CD8-positive, alpha-beta memory T cell (primary cell): ENCODE data around the gene RGMA. TPM values are rescaled to one million over a fixed set of nuclear protein-coding genes. Genes with fewer than 3 reads are reported as not detected.

Experiments used
- CTCF ChIA-PET: fragments of 350-600 bp; sonication (Branson Sonifier 250); formaldehyde crosslinking; loops from one replicate; lab custom pipeline; 2021; ENCODE audit warnings: antibody characterized with exemption; lab: Charles Lee
- POLR2A ChIA-PET: fragments of 350-600 bp; sonication (Branson Sonifier 250); formaldehyde crosslinking; loops from one replicate; lab custom pipeline; 2021; ENCODE audit warnings: antibody characterized with exemption; lab: Charles Lee
- DNase-seq, 5 donors: peaks; one replicate each; pipeline versions ENCODE4 v3.0.0 to v3.0.0-alpha.2; 2020 to 2022; ENCODE audit warnings: mixed read lengths in 1 of 5
- H3K27ac ChIP-seq: one replicate; pipeline ENCODE4 v1.7.0; 2013; ENCODE audit warnings: low read depth, mild to moderate bottlenecking, low read length, moderate library complexity
- H3K27me3 ChIP-seq: 2 replicates; pipeline ENCODE4 v1.7.0; 2013; ENCODE audit warnings: low read length, mild to moderate bottlenecking; ENCODE audit not compliant: insufficient read depth, poor library complexity, severe bottlenecking
- H3K36me3 ChIP-seq: 2 replicates; pipeline ENCODE4 v1.7.0; 2013; ENCODE audit warnings: mild to moderate bottlenecking, low read length, moderate library complexity; ENCODE audit not compliant: insufficient read depth
- H3K4me1 ChIP-seq: 2 replicates; pipeline ENCODE4 v1.7.0; 2013; ENCODE audit warnings: mild to moderate bottlenecking, low read length, moderate library complexity; ENCODE audit not compliant: insufficient read depth
- H3K4me3 ChIP-seq: 2 replicates; pipeline ENCODE4 v1.7.0; 2013; ENCODE audit warnings: mild to moderate bottlenecking, low read length
- H3K9me3 ChIP-seq: 2 replicates; pipeline ENCODE4 v1.7.0; 2013; ENCODE audit warnings: mild to moderate bottlenecking, low read length
- H3K27ac Mint-ChIP-seq, 8 donors: one replicate each; pipeline ENCODE4 v1.8.0; 2020 to 2021; ENCODE audit warnings: mixed read lengths in 8 of 8, mild to moderate bottlenecking in 6 of 8, inconsistent platforms in 3 of 8, moderate library complexity in 3 of 8
- H3K27me3 Mint-ChIP-seq, 2 donors: one replicate each; pipeline ENCODE4 v1.8.0; 2020 to 2021; ENCODE audit warnings: mixed read lengths in 2 of 2, mild to moderate bottlenecking in 1 of 2, moderate library complexity in 1 of 2
- H3K36me3 Mint-ChIP-seq, 3 donors: one replicate each; pipeline ENCODE4 v1.8.0; 2020 to 2021; ENCODE audit warnings: mixed read lengths in 3 of 3, inconsistent platforms in 1 of 3, mild to moderate bottlenecking in 1 of 3
- H3K4me1 Mint-ChIP-seq, 3 donors: one replicate each; pipeline ENCODE4 v1.8.0; 2020 to 2021; ENCODE audit warnings: mixed read lengths in 3 of 3, inconsistent platforms in 1 of 3, mild to moderate bottlenecking in 1 of 3
- H3K4me3 Mint-ChIP-seq, 7 donors: one replicate each; pipeline ENCODE4 v1.8.0; 2020 to 2021; ENCODE audit warnings: mixed read lengths in 7 of 7, mild to moderate bottlenecking in 6 of 7, moderate library complexity in 4 of 7, inconsistent platforms in 2 of 7
- H3K9me3 Mint-ChIP-seq, 5 donors: one replicate each; pipeline ENCODE4 v1.8.0; 2020 to 2022; ENCODE audit warnings: mixed read lengths in 5 of 5, mild to moderate bottlenecking in 3 of 5, moderate library complexity in 2 of 5, inconsistent platforms in 1 of 5
- polyA plus RNA-seq: library from polyadenylated mRNA; unstranded; fragments of 300-500 nt; fragmentation: Illumina TruSeq; gene quantifications from one replicate; pipeline ENCODE4 v1.2.3, GENCODE V29; 2021
- total RNA-seq, 2 experiments: library from RNA; stranded (reverse); gene quantifications; one replicate each; pipeline ENCODE4 v1.2.3, GENCODE V29; 2021

Gene RGMA
- total and polyA plus RNA-seq, 3 experiments from 2014 or later, result 0.20 TPM; not detected in 1

GRCh38 chr15:93029214-93029835 lies 59.7 kb downstream of the RGMA start:
- Histone ChIP-seq H3K27me3 (no peaks in the 10 kb centered on the region), H3K4me1 (peaks cover 20% of the 10 kb centered on the region), H3K36me3 (peaks cover 24% of the 10 kb centered on the region), H3K27ac (no peak overlapping the region), H3K9me3 (no peaks in the 10 kb centered on the region), H3K4me3 (no peak overlapping the region)
- POLR2A ChIA-PET, result no interaction called here
- H3K9me3 Mint-ChIP-seq, result no peaks in the 10 kb centered on the region
- peaks cover 0 to 2% of the 10 kb centered on the region in 2 donors for H3K27me3 Mint-ChIP-seq
- DNase-seq, result no peak
- peak overlapping the region; percentile 45 to 91 (median 75) for H3K27ac Mint-ChIP-seq
- CTCF ChIA-PET, result interaction anchor here (0.9 to 3.7 kb wide), 12 partner anchors 14 to 1091 kb away, joined by 3 to 24 read pairs (median 6); no protein-coding TSS in a partner anchor
- H3K4me1 Mint-ChIP-seq, result peaks cover 28 to 49% (median 44%) of the 10 kb centered on the region in 3 donors
- H3K36me3 Mint-ChIP-seq, result peaks cover 8 to 38% (median 13%) of the 10 kb centered on the region in 3 donors
- no peak overlapping the region for H3K4me3 Mint-ChIP-seq

- peak overlapping the region in 1 of 7 donors; percentile 11 for H3K4me3 Mint-ChIP-seq
- Histone ChIP-seq H3K9me3 (no peaks in the 10 kb centered on the region), H3K27ac (no peak overlapping the region), H3K4me1 (peaks cover 21% of the 10 kb centered on the region), H3K27me3 (no peaks in the 10 kb centered on the region), H3K36me3 (peaks cover 27% of the 10 kb centered on the region), H3K4me3 (no peak overlapping the region)
- H3K27me3 Mint-ChIP-seq, result peaks cover 0 to 2% of the 10 kb centered on the region in 2 donors
- DNase-seq, result no peak
- ChIA-PET POLR2A (interaction anchor here (0.6 kb wide), 1 partner anchor 26 kb away, joined by 7 read pairs; no protein-coding TSS in a partner anchor), CTCF (interaction anchor here (0.9 to 3.7 kb wide), 7 partner anchors 18 to 1091 kb away, joined by 3 to 21 read pairs (median 6); no protein-coding TSS in a partner anchor)
- peak overlapping the region in 6 of 8 donors; percentile 3 to 77 (median 58) for H3K27ac Mint-ChIP-seq
- H3K36me3 Mint-ChIP-seq, result peaks cover 10 to 44% (median 17%) of the 10 kb centered on the region in 3 donors
- H3K9me3 Mint-ChIP-seq, result no peaks in the 10 kb centered on the region
- peaks cover 35 to 53% (median 49%) of the 10 kb centered on the region in 3 donors for H3K4me1 Mint-ChIP-seq
Measured at GRCh38 chr15:93028632-93029213, 60.3 kb downstream of the RGMA start.

DNA sequence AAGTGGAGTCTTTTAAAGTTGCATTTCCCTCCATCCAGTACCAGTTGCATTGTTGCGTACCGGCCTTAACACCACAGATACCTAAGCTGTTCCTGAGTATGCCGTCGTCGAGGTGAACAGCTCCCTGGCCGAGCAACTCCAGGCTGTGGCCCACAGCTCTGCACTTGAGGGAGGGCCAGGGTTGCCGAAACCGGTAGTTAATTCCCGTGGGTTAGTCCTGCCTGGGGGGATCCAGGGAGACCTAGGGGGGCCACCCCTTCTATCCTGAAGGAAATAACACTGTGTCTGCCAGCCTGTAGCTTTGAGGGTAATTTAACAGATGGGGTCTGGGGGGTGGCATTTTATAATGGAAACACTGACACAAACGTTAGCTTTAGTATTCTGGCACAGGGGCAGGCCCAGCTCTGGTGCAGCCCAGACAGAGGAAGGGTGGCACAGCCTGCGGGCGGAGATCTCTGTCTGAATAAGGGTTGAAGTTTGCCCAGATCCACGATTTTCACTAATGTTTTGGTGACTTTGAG lies 60.8 kb downstream of the RGMA start:
- no peak for DNase-seq
- Mint-ChIP-seq H3K4me3 (peak overlapping the region in 1 of 7 donors; percentile 42), H3K4me1 (peaks cover 40 to 59% (median 55%) of the 10 kb centered on the region in 3 donors), H3K27me3 (peaks cover 0 to 2% of the 10 kb centered on the region in 2 donors), H3K27ac (peak overlapping the region in 6 of 8 donors; percentile 24 to 77 (median 64)), H3K36me3 (peaks cover 10 to 49% (median 22%) of the 10 kb centered on the region in 3 donors), H3K9me3 (no peaks in the 10 kb centered on the region)
- Histone ChIP-seq H3K36me3 (peaks cover 31% of the 10 kb centered on the region), H3K27me3 (no peaks in the 10 kb centered on the region), H3K27ac (no peak overlapping the region), H3K9me3 (no peaks in the 10 kb centered on the region), H3K4me3 (no peak overlapping the region), H3K4me1 (peaks cover 21% of the 10 kb centered on the region)
- ChIA-PET POLR2A (interaction anchor here (0.6 kb wide), 1 partner anchor 25 kb away, joined by 7 read pairs; no protein-coding TSS in a partner anchor), CTCF (interaction anchor here (0.7 to 3.7 kb wide), 8 partner anchors 10 to 1091 kb away, joined by 3 to 21 read pairs (median 5); no protein-coding TSS in a partner anchor)

DNA sequence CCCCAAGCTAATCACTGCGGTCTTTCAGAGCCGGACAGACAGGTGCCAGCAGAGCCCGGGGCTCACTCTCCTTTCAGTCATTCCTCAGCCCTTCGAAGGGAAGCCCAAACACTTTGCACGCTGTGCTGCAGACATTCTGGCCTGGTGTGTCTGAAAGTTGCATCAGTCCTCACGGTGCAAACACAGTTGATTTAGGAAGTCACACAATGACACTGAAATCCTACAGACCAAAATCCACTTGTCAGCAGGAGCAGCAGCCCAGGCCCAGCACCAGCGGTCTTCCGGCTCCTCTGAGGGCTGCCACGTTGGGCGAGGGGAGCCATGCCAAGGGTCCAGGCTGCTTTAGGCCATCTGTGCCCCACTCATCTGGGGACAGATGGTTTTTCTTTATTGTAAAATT lies 61.6 kb downstream of the RGMA start:
- Mint-ChIP-seq H3K4me3 (no peak overlapping the region), H3K36me3 (peaks cover 10 to 57% (median 29%) of the 10 kb centered on the region in 3 donors), H3K27me3 (peaks cover 0 to 2% of the 10 kb centered on the region in 2 donors), H3K27ac (no peak overlapping the region), H3K4me1 (peaks cover 47 to 66% (median 63%) of the 10 kb centered on the region in 3 donors), H3K9me3 (no peaks in the 10 kb centered on the region)
- no peaks in the 10 kb centered on the region for H3K9me3 ChIP-seq
- no peaks in the 10 kb centered on the region for H3K27me3 ChIP-seq
- no peak overlapping the region for H3K27ac ChIP-seq
- ChIA-PET POLR2A (no interaction called here), CTCF (interaction anchor here (0.7 to 3.7 kb wide), 3 partner anchors 9 to 1092 kb away, joined by 3 to 19 read pairs (median 10); no protein-coding TSS in a partner anchor)
- peaks cover 38% of the 10 kb centered on the region for H3K36me3 ChIP-seq
- peaks cover 24% of the 10 kb centered on the region for H3K4me1 ChIP-seq
- DNase-seq, result no peak
- H3K4me3 ChIP-seq, result no peak overlapping the region

DNA sequence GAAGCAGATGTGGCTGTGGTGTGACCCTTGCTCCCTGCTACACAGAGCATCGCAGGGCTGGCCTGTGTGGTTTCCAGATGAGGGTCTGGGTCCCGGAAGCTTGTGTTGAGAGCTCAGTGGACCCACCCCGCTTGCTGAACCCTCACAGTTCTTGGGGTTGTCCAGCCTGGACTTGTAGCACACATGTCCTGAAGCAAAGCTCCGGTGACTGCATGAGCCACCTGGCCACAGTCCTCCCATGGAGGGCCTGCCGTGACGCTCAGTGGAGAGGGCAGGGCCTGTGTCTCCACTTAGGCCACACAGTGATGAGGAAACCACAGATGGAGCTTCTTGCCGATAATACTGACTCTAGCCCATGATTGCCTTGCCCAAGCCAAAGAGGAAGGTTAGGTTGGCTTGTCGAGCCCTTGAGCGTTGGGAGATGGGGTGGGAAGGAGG lies 62.6 kb downstream of the RGMA start:
- ChIA-PET POLR2A (interaction anchor here (0.6 kb wide), 1 partner anchor 9 kb away, joined by 3 read pairs; no protein-coding TSS in a partner anchor), CTCF (interaction anchor here (0.8 kb wide), 1 partner anchor 9 kb away, joined by 3 read pairs; no protein-coding TSS in a partner anchor)
- Mint-ChIP-seq H3K4me3 (peak overlapping the region in 1 of 7 donors; percentile 12), H3K36me3 (peaks cover 10 to 67% (median 32%) of the 10 kb centered on the region in 3 donors), H3K9me3 (no peaks in the 10 kb centered on the region), H3K27ac (peak overlapping the region in 7 of 8 donors; percentile 26 to 90 (median 61)), H3K27me3 (peaks cover 0 to 2% of the 10 kb centered on the region in 2 donors), H3K4me1 (peaks cover 55 to 76% (median 71%) of the 10 kb centered on the region in 3 donors)
- no peaks in the 10 kb centered on the region for H3K9me3 ChIP-seq
- H3K27ac ChIP-seq, result no peak overlapping the region
- DNase-seq, result no peak
- H3K4me1 ChIP-seq, result peaks cover 29% of the 10 kb centered on the region
- H3K4me3 ChIP-seq, result no peak overlapping the region
- peaks cover 49% of the 10 kb centered on the region for H3K36me3 ChIP-seq
- no peaks in the 10 kb centered on the region for H3K27me3 ChIP-seq

- ChIA-PET CTCF (interaction anchor here (0.8 kb wide), 1 partner anchor 10 kb away, joined by 3 read pairs; no protein-coding TSS in a partner anchor), POLR2A (no interaction called here)
- no peak overlapping the region for H3K4me3 ChIP-seq
- no peaks in the 10 kb centered on the region for H3K9me3 ChIP-seq
- no peak overlapping the region for H3K27ac ChIP-seq
- peak overlapping the region; percentile 26 to 90 (median 82) for H3K27ac Mint-ChIP-seq
- H3K27me3 Mint-ChIP-seq, result peaks cover 0 to 2% of the 10 kb centered on the region in 2 donors
- no peak for DNase-seq
- peak overlapping the region in 4 of 7 donors; percentile 1 to 53 (median 22) for H3K4me3 Mint-ChIP-seq
- H3K27me3 ChIP-seq, result no peaks in the 10 kb centered on the region
- H3K36me3 ChIP-seq, result peaks cover 55% of the 10 kb centered on the region
- peaks cover 59 to 82% (median 76%) of the 10 kb centered on the region in 3 donors for H3K4me1 Mint-ChIP-seq
- peaks cover 25% of the 10 kb centered on the region for H3K4me1 ChIP-seq
- peaks cover 10 to 75% (median 36%) of the 10 kb centered on the region in 3 donors for H3K36me3 Mint-ChIP-seq
- no peaks in the 10 kb centered on the region for H3K9me3 Mint-ChIP-seq
Measured at GRCh38 chr15:93025625-93025982, 63.4 kb downstream of the RGMA start.

GRCh38 chr15:93024716-93025624 lies 64.0 kb downstream of the RGMA start:
- Mint-ChIP-seq H3K4me1 (peaks cover 60 to 82% (median 76%) of the 10 kb centered on the region in 3 donors), H3K4me3 (peak overlapping the region in 6 of 7 donors; percentile 2 to 65 (median 38)), H3K36me3 (peaks cover 15 to 81% (median 41%) of the 10 kb centered on the region in 3 donors), H3K27ac (peak overlapping the region; percentile 26 to 90 (median 84)), H3K9me3 (no peaks in the 10 kb centered on the region), H3K27me3 (peaks cover 0 to 2% of the 10 kb centered on the region in 2 donors)
- H3K36me3 ChIP-seq, result peaks cover 61% of the 10 kb centered on the region
- ChIA-PET POLR2A (no interaction called here), CTCF (no interaction called here)
- peaks cover 25% of the 10 kb centered on the region for H3K4me1 ChIP-seq
- H3K27me3 ChIP-seq, result no peaks in the 10 kb centered on the region
- H3K9me3 ChIP-seq, result no peaks in the 10 kb centered on the region
- no peak overlapping the region for H3K27ac ChIP-seq
- no peak overlapping the region for H3K4me3 ChIP-seq
- DNase-seq, result no peak
